WTC11 (cell line): ENCODE data around the gene FKBP5. TPM values are rescaled to one million over a fixed set of nuclear protein-coding genes. Genes with fewer than 3 reads are reported as not detected.

ENCODE experiments used
- ATAC-seq: fragments of 200-7000 bp; cut with Tn5 transposase; 2 replicates; pipeline ENCODE4 v1.10.0; 2021; ENCODE audit warnings: mild to moderate bottlenecking, moderate library complexity
- CTCF ChIA-PET: fragments of 300-600 bp; sonication (Branson Sonifier 250); formaldehyde crosslinking; loops from one replicate; lab custom pipeline; 2021; ENCODE audit warnings: antibody characterized with exemption; lab: Charles Lee
- POLR2A ChIA-PET: fragments of 350-600 bp; sonication (Branson Sonifier 250); formaldehyde crosslinking; loops from one replicate; lab custom pipeline; 2021; ENCODE audit warnings: antibody characterized with exemption; lab: Charles Lee
- DNase-seq: peaks from one replicate; pipeline ENCODE4 v3.0.0; 2021; ENCODE audit warnings: low spot score
- H3K27ac Mint-ChIP-seq: 2 replicates; pipeline ENCODE4 v1.8.0; 2021; ENCODE audit warnings: mixed read lengths
- H3K27me3 Mint-ChIP-seq: 2 replicates; pipeline ENCODE4 v1.8.0; 2021; ENCODE audit warnings: low read depth, mild to moderate bottlenecking, moderate library complexity, mixed read lengths
- H3K36me3 Mint-ChIP-seq: 2 replicates; pipeline ENCODE4 v1.8.0; 2021; ENCODE audit warnings: mixed read lengths
- H3K4me1 Mint-ChIP-seq: 2 replicates; pipeline ENCODE4 v1.8.0; 2022; ENCODE audit warnings: mixed read lengths
- H3K4me3 Mint-ChIP-seq: 2 replicates; pipeline ENCODE4 v1.8.0; 2021; ENCODE audit warnings: mild to moderate bottlenecking, moderate library complexity, mixed read lengths
- H3K9me3 Mint-ChIP-seq: 2 replicates; pipeline ENCODE4 v1.8.0; 2021; ENCODE audit warnings: mixed read lengths
- ATF3 ChIP-seq: sonication (generic); formaldehyde crosslinking; conservative IDR thresholded peaks from 2 replicates; pipeline ENCODE4 v1.8.1; 2022; ENCODE audit warnings: mild to moderate bottlenecking, missing genetic modification reagents
- CREM ChIP-seq: sonication (generic); formaldehyde crosslinking; IDR thresholded peaks from 2 replicates; pipeline ENCODE4 v1.8.1; 2022; ENCODE audit warnings: mild to moderate bottlenecking, missing genetic modification reagents, moderate library complexity
- FOXJ3 ChIP-seq: sonication (generic); formaldehyde crosslinking; IDR thresholded peaks from 2 replicates; pipeline ENCODE4 v1.9.0; 2021; ENCODE audit warnings: missing genetic modification reagents, mild to moderate bottlenecking, borderline replicate concordance
- GTF2I ChIP-seq: fragments of 250-450 bp; sonication (Bioruptor Pico); conservative IDR thresholded peaks from 2 replicates; pipeline ENCODE4 v1.4.0; 2021; ENCODE audit warnings: mild to moderate bottlenecking
- MLX ChIP-seq: sonication (generic); formaldehyde crosslinking; IDR thresholded peaks from 2 replicates; pipeline ENCODE4 v1.8.1; 2023; ENCODE audit warnings: mild to moderate bottlenecking, missing genetic modification reagents, moderate library complexity
- NFE2L1 ChIP-seq: sonication (generic); formaldehyde crosslinking; IDR thresholded peaks from 2 replicates; pipeline ENCODE4 v1.8.1; 2023; ENCODE audit warnings: missing genetic modification reagents
- NFYB ChIP-seq: sonication (generic); formaldehyde crosslinking; conservative IDR thresholded peaks from 2 replicates; pipeline ENCODE4 v1.8.0; 2022; ENCODE audit warnings: low read depth, missing genetic modification reagents
- NR3C1 ChIP-seq: sonication (generic); formaldehyde crosslinking; conservative IDR thresholded peaks from 2 replicates; pipeline ENCODE4 v1.8.1; 2023; ENCODE audit warnings: low read depth, mild to moderate bottlenecking, missing genetic modification reagents
- SMAD3 ChIP-seq: sonication (generic); formaldehyde crosslinking; IDR thresholded peaks from 2 replicates; pipeline ENCODE4 v1.8.0; 2022; ENCODE audit warnings: missing genetic modification reagents, mild to moderate bottlenecking, borderline replicate concordance
- SMAD4 ChIP-seq: sonication (generic); formaldehyde crosslinking; IDR thresholded peaks from 2 replicates; pipeline ENCODE4 v1.8.0; 2022; ENCODE audit warnings: mild to moderate bottlenecking, missing genetic modification reagents
- TCF7 ChIP-seq: sonication (generic); formaldehyde crosslinking; IDR thresholded peaks from 2 replicates; pipeline ENCODE4 v1.8.0; 2022; ENCODE audit warnings: mild to moderate bottlenecking, low read depth, missing genetic modification reagents, moderate library complexity
- ZBTB43 ChIP-seq: sonication (generic); formaldehyde crosslinking; IDR thresholded peaks from 2 replicates; pipeline ENCODE4 v1.8.1; 2023; ENCODE audit warnings: mild to moderate bottlenecking, missing genetic modification reagents
- ZNF138 ChIP-seq: sonication (generic); formaldehyde crosslinking; conservative IDR thresholded peaks from 2 replicates; pipeline ENCODE4 v1.8.1; 2022; ENCODE audit warnings: mild to moderate bottlenecking, moderate library complexity, missing genetic modification reagents
- ZNF317 ChIP-seq: sonication (generic); formaldehyde crosslinking; IDR thresholded peaks from 2 replicates; pipeline ENCODE4 v1.8.1; 2023; ENCODE audit warnings: low read depth, mild to moderate bottlenecking, moderate library complexity, missing genetic modification reagents, borderline replicate concordance
- total RNA-seq: library from RNA; stranded (reverse); gene quantifications from 3 replicates; pipeline ENCODE4 v1.2.3, GENCODE V29; 2021
- TF ChIP-seq, protein P1 (sequence below): sonication (generic); formaldehyde crosslinking; IDR thresholded peaks from 2 replicates; pipeline ENCODE4 v1.8.1; 2022; ENCODE audit warnings: mild to moderate bottlenecking, moderate library complexity, missing genetic modification reagents
- TF ChIP-seq, protein P2 (sequence below): sonication (generic); formaldehyde crosslinking; IDR thresholded peaks from 2 replicates; pipeline ENCODE4 v1.8.0; 2023; ENCODE audit warnings: mild to moderate bottlenecking, missing genetic modification reagents
- TF ChIP-seq, protein P3 (sequence below): sonication (generic); formaldehyde crosslinking; IDR thresholded peaks from 2 replicates; pipeline ENCODE4 v1.8.1; 2022; ENCODE audit warnings: mild to moderate bottlenecking, missing genetic modification reagents, moderate library complexity, borderline replicate concordance

FKBP5 gene
- total RNA-seq, 1 experiment from 2014 or later, result 27.2 TPM

DNA sequence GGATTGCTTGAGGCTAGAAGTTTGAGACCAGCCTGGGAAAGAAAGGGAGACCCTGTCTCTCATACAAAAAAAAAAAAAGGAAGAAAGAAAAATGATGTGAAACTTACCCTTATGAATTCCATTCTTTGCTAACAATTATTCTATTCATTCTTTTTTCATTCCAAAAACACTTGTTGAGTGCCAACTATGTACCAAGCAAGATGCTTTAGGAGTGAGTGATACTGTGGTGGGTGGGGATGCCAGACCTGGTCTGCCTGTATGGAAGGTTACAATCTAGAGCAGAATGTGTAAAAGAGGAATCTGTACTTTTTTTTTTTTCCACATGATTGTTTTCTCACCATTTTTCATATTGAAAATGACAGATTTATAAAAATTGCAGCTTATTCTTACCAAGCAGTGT, 102.2 kb downstream of the FKBP5 start:
- Mint-ChIP-seq H3K4me3 (no peak overlapping the region), H3K27me3 (no peaks in the 10 kb centered on the region), H3K9me3 (no peaks in the 10 kb centered on the region), H3K36me3 (no peaks in the 10 kb centered on the region), H3K4me1 (peaks cover 4% of the 10 kb centered on the region; the same call in 1 of the 2 replicates), H3K27ac (no peak overlapping the region)
- DNase-seq (no peak), ATAC-seq (no peak)
- TF ChIP-seq CREM (CRISPR knock-in tag) (no peak), SMAD3 (CRISPR knock-in tag) (no peak), FOXJ3 (CRISPR knock-in tag) (no peak), TCF7 (CRISPR knock-in tag) (no peak), ZBTB43 (CRISPR knock-in tag) (no peak), NFYB (no peak), ZNF138 (CRISPR knock-in tag) (no peak), ATF3 (no peak), MLX (CRISPR knock-in tag) (no peak), SMAD4 (CRISPR knock-in tag) (no peak), ZNF317 (no peak), GTF2I (no peak), NFE2L1 (no peak)
- TF ChIP-seq, protein P1, sequence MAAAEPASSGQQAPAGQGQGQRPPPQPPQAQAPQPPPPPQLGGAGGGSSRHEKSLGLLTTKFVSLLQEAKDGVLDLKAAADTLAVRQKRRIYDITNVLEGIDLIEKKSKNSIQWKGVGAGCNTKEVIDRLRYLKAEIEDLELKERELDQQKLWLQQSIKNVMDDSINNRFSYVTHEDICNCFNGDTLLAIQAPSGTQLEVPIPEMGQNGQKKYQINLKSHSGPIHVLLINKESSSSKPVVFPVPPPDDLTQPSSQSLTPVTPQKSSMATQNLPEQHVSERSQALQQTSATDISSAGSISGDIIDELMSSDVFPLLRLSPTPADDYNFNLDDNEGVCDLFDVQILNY (CRISPR knock-in tag), result no peak
- TF ChIP-seq, protein P2, sequence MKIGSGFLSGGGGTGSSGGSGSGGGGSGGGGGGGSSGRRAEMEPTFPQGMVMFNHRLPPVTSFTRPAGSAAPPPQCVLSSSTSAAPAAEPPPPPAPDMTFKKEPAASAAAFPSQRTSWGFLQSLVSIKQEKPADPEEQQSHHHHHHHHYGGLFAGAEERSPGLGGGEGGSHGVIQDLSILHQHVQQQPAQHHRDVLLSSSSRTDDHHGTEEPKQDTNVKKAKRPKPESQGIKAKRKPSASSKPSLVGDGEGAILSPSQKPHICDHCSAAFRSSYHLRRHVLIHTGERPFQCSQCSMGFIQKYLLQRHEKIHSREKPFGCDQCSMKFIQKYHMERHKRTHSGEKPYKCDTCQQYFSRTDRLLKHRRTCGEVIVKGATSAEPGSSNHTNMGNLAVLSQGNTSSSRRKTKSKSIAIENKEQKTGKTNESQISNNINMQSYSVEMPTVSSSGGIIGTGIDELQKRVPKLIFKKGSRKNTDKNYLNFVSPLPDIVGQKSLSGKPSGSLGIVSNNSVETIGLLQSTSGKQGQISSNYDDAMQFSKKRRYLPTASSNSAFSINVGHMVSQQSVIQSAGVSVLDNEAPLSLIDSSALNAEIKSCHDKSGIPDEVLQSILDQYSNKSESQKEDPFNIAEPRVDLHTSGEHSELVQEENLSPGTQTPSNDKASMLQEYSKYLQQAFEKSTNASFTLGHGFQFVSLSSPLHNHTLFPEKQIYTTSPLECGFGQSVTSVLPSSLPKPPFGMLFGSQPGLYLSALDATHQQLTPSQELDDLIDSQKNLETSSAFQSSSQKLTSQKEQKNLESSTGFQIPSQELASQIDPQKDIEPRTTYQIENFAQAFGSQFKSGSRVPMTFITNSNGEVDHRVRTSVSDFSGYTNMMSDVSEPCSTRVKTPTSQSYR (CRISPR knock-in tag), result no peak
- ChIA-PET POLR2A (no interaction called here), CTCF (no interaction called here)

DNA sequence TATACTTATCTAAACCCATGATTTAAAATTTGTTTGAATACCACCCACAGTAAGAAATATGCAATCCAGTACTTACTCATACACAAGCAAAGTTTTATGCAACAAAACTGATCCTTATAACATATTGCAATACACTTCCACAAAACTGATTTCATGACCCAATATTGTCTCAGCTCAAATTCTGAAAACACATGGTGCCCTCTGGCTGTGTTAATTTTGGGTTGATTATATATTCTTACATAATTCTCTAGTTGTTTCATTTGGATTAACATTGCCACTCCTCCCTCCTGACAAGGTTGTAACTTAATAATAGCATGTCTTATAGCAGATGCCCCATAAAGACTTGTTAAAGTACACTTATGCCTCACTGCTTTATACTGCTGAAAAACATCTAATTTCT, 103.1 kb downstream of the FKBP5 start:
- no peak for DNase-seq
- ChIA-PET CTCF (interaction anchor here (2.4 to 2.7 kb wide), 2 partner anchors 39 to 151 kb away, joined by 17 to 40 read pairs; partner anchors contain the start of gene ARMC12), POLR2A (no interaction called here)
- Mint-ChIP-seq H3K27ac (no peak overlapping the region), H3K27me3 (no peaks in the 10 kb centered on the region), H3K4me3 (no peak overlapping the region), H3K36me3 (no peaks in the 10 kb centered on the region), H3K9me3 (no peaks in the 10 kb centered on the region), H3K4me1 (peaks cover 4% of the 10 kb centered on the region; the same call in 1 of the 2 replicates)
- no peak for ATAC-seq
- TF ChIP-seq NR3C1 (CRISPR knock-in tag), result no peak
- TF ChIP-seq, protein P3, sequence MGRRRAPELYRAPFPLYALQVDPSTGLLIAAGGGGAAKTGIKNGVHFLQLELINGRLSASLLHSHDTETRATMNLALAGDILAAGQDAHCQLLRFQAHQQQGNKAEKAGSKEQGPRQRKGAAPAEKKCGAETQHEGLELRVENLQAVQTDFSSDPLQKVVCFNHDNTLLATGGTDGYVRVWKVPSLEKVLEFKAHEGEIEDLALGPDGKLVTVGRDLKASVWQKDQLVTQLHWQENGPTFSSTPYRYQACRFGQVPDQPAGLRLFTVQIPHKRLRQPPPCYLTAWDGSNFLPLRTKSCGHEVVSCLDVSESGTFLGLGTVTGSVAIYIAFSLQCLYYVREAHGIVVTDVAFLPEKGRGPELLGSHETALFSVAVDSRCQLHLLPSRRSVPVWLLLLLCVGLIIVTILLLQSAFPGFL (CRISPR knock-in tag), result no peak
